GM12874 (cell line): ENCODE results near the gene TGM2.

Experiments
- CTCF ChIP-seq: IDR thresholded peaks from 2 replicates; pipeline ENCODE4 v1.5.1; 2011; ENCODE audit warnings: low read depth, mild to moderate bottlenecking, control low read depth, low read length, moderate library complexity; ENCODE audit not compliant: insufficient read depth

Gene TGM2

GRCh38 chr20:38135651-38136420 lies 29.2 kb downstream of the TGM2 start:
- TF ChIP-seq CTCF: no peak

GRCh38 chr20:38135271-38135650 lies 29.8 kb downstream of the TGM2 start:
- TF ChIP-seq CTCF: no peak

- no peak for TF ChIP-seq CTCF
These were observed 30.4 kb downstream of the TGM2 start for GRCh38 chr20:38134427-38135270.

GRCh38 chr20:38133680-38134426 lies 31.2 kb downstream of the TGM2 start:
- no peak for TF ChIP-seq CTCF

- TF ChIP-seq CTCF: no peak
These were observed 32.1 kb downstream of the TGM2 start for GRCh38 chr20:38132910-38133501.

GRCh38 chr20:38132156-38132909 lies 32.7 kb downstream of the TGM2 start:
- no peak for TF ChIP-seq CTCF
